OCI-LY3 (cell line): ENCODE data around the gene KLHL29.

Source experiments
- EZH2phosphoT487 ChIP-seq: fragments of 200-600 bp; shearing (Covaris generic); IDR thresholded peaks from 2 replicates; pipeline ENCODE4 v1.6.1; 2018; ENCODE audit warnings: antibody characterized with exemption, mixed run types, low read depth
- TF ChIP-seq, protein P1 (sequence below): fragments of 200-600, 300-600 bp; sonication (generic); IDR thresholded peaks from 2 replicates; pipeline ENCODE4 v1.5.1; 2014; ENCODE audit warnings: antibody characterized with exemption, low read length, low read depth

- TF ChIP-seq, protein P1, sequence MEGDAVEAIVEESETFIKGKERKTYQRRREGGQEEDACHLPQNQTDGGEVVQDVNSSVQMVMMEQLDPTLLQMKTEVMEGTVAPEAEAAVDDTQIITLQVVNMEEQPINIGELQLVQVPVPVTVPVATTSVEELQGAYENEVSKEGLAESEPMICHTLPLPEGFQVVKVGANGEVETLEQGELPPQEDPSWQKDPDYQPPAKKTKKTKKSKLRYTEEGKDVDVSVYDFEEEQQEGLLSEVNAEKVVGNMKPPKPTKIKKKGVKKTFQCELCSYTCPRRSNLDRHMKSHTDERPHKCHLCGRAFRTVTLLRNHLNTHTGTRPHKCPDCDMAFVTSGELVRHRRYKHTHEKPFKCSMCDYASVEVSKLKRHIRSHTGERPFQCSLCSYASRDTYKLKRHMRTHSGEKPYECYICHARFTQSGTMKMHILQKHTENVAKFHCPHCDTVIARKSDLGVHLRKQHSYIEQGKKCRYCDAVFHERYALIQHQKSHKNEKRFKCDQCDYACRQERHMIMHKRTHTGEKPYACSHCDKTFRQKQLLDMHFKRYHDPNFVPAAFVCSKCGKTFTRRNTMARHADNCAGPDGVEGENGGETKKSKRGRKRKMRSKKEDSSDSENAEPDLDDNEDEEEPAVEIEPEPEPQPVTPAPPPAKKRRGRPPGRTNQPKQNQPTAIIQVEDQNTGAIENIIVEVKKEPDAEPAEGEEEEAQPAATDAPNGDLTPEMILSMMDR, result no peak
- TF ChIP-seq EZH2phosphoT487, result no peak
These were observed 157.3 kb downstream of the KLHL29 start for GRCh38 chr2:23542230-23542789.
